Hepatocyte (in vitro differentiated cells): Measurements from ENCODE around the gene ARHGEF10L.

Experiments used
- EZH2phosphoT487 ChIP-seq: fragments of 200-600 bp; sonication (generic); IDR thresholded peaks from one replicate; pipeline ENCODE4 v1.6.1; 2018; ENCODE audit warnings: antibody characterized with exemption, mild to moderate bottlenecking, low read depth, moderate library complexity; ENCODE audit not compliant: unreplicated experiment, severe bottlenecking
- TF ChIP-seq, protein P1 (sequence below): fragments of 200-600 bp; sonication (generic); IDR thresholded peaks from 2 replicates; pipeline ENCODE4 v1.5.1; 2016; ENCODE audit warnings: antibody characterized with exemption, mild to moderate bottlenecking; ENCODE audit not compliant: poor library complexity

DNA sequence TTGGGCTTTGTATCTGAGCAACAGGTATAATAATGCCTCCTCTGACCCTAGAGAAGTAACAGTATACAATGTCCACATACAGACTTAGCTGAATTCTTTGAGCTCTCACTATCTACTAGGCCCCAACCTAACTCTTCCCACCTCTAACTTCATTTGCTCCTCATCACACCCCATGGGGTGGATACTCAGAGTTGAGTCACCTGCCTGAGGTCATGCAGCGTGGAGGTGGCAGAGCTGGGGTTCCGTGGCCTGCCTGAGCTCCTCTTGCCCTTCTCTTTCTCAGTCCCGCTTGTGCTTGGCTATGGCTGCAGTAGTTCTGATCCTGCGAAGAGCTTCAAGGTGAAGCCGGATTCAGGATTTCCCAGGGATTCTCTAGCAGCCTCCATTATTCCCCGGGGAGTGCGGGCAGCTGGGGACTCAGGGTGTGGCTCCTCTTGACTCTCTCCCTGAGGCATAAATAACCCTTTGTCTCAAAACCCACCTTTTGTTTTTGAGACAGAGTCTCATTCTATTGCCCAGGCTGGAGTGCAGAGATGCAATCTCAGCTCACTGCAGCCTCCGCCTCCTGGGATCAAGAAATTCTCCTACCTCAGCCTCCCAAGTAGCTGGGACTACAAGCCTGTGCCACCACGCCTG is 185.7 kb downstream of the ARHGEF10L start:
- TF ChIP-seq, protein P1, sequence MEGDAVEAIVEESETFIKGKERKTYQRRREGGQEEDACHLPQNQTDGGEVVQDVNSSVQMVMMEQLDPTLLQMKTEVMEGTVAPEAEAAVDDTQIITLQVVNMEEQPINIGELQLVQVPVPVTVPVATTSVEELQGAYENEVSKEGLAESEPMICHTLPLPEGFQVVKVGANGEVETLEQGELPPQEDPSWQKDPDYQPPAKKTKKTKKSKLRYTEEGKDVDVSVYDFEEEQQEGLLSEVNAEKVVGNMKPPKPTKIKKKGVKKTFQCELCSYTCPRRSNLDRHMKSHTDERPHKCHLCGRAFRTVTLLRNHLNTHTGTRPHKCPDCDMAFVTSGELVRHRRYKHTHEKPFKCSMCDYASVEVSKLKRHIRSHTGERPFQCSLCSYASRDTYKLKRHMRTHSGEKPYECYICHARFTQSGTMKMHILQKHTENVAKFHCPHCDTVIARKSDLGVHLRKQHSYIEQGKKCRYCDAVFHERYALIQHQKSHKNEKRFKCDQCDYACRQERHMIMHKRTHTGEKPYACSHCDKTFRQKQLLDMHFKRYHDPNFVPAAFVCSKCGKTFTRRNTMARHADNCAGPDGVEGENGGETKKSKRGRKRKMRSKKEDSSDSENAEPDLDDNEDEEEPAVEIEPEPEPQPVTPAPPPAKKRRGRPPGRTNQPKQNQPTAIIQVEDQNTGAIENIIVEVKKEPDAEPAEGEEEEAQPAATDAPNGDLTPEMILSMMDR: no peak
- no peak for TF ChIP-seq EZH2phosphoT487
